GM18907 (cell line): ENCODE results near the gene RFX6.

Source experiments
- ATAC-seq: cut with Tn5 transposase; IDR thresholded peaks from one replicate; pipeline ENCODE4 v1.9.1; 2021; ENCODE audit warnings: mild to moderate bottlenecking, moderate library complexity; ENCODE audit not compliant: unreplicated experiment

The RFX6 gene

GRCh38 chr6:116894669-116895068 is 17.6 kb downstream of the RFX6 start:
- ATAC-seq, result no peak

DNA sequence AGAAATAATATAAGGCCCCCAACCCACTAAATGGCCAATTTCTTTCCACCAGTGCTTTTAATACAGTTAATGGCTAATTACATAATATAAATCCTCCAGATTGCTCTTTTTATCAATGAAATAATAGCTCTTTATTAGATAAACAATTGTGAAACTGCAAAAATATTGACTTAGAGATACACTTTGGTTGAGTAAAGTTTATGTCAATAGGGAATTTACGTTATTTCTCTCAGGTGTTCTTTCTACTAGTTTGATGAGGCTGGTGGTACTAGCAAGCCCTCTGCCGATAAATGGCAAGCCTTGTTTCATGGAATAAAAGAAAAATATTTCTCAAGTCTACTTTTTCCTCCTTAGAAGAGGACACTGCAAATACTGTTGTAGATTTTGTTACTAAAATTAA is 18.9 kb downstream of the RFX6 start:
- ATAC-seq, result no peak

- no peak for ATAC-seq
These were observed 25.6 kb downstream of the RFX6 start for GRCh38 chr6:116902634-116903033.

DNA sequence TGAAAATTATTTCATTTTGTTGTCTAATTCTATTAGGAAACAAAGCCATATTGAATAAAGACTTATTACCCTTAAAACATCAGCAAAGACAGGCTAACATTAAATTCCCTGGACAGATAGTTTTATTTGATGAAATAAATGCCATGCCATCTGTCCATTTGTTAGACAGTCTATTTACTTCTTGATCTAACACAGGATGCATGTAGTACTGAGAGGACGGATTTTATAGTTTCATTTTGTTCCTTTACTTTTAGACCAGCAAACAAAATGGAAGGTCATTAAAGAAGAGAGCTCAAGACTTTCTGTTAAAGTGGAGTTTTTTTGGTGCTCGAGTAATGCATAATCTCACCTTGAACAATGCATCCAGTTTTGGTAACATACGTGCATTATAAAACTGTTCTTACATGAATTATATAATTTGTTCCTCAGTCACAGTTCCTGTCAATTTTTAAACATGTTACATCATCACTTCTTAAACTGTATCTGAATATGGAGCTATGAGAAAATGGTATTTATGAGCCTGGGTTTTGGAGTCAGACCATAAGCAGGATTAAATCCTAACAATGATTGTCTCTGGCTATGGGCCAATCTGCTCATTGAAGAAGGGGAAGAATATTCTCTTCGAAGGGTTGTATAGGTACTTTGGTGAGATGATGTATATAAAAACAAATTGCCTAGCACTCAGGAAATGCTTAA is 46.0 kb downstream of the RFX6 start:
- ATAC-seq, result no peak

GRCh38 chr6:116924245-116924644 is 47.2 kb downstream of the RFX6 start:
- no peak for ATAC-seq

DNA sequence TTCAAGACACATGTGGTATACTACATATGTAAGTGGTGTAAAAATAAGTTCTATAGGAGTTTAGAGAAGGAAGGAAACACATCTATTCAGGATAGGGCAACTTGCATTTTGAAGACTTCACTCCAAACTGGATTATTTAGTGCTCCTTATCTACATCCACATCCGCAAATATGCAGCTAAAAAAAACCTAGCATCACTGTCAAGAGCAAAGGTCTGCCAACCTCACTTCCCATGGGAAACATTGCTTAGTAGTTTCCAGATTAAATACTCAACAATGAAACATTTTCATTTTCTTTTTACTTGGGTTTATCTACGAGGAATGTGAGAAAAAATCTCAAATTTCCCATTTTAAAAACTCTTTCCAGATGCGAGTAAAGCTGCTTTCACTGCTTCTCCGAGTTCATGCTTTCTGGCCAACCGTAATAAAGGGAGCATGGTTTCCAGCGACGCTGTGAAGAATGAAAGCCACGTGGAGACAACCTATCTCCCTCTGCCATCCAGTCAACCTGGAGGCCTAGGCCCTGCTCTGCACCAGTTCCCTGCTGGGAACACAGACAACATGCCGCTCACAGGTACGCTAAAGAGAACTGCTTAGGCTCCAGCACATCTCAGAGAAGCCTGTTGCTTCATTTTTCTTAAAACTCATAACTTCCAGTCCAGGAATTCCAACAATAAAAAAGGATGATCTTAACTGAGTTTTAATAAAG is 48.2 kb downstream of the RFX6 start:
- ATAC-seq, result no peak

DNA sequence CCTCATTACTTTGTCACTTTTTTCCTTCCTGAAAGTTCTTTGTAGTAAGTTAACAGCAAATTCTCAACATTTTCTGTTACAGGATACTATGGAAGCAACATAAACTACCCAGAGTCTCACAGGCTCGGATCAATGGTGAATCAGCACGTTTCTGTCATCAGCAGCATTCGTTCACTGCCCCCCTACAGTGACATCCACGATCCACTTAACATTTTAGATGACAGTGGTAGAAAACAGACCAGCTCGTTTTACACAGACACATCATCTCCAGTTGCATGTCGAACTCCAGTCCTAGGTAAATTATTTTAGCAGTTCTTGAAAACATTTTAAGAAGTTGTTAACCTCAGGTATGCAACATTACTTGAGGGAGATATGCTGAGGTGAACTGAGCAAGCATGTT is 51.6 kb downstream of the RFX6 start:
- ATAC-seq, result no peak

- ATAC-seq, result no peak
These were observed 52.8 kb downstream of the RFX6 start for GRCh38 chr6:116929825-116930224.

GRCh38 chr6:116931456-116931855 is 54.4 kb downstream of the RFX6 start:
- no peak for ATAC-seq

GRCh38 chr6:116932496-116932895 is 55.5 kb downstream of the RFX6 start:
- ATAC-seq, result no peak

GRCh38 chr6:116933485-116933884 is 56.4 kb downstream of the RFX6 start:
- no peak for ATAC-seq

- ATAC-seq, result no peak
These were observed 61.3 kb downstream of the RFX6 start for GRCh38 chr6:116938305-116938704.

- ATAC-seq, result no peak
These were observed 64.7 kb downstream of the RFX6 start for GRCh38 chr6:116941727-116942126.

DNA sequence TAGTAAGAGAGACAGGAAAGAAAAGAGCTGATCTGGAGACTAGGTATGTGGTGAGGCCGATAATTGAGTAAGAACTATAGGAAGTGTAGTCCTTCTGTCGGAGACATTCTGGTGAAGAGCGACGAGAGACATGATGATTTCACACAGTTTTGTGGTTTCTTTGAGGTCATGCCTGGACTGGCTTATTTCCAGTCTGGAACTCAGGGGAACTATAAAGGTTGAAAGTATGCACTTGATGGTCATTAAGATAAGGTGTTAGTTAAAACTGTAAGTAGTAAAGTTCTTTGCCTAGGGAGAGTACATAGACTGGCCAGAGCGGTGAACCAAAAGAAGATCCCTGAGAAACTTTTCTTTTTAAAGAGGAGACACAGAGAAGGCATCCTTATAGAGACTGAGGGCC is 68.8 kb downstream of the RFX6 start:
- ATAC-seq, result no peak

DNA sequence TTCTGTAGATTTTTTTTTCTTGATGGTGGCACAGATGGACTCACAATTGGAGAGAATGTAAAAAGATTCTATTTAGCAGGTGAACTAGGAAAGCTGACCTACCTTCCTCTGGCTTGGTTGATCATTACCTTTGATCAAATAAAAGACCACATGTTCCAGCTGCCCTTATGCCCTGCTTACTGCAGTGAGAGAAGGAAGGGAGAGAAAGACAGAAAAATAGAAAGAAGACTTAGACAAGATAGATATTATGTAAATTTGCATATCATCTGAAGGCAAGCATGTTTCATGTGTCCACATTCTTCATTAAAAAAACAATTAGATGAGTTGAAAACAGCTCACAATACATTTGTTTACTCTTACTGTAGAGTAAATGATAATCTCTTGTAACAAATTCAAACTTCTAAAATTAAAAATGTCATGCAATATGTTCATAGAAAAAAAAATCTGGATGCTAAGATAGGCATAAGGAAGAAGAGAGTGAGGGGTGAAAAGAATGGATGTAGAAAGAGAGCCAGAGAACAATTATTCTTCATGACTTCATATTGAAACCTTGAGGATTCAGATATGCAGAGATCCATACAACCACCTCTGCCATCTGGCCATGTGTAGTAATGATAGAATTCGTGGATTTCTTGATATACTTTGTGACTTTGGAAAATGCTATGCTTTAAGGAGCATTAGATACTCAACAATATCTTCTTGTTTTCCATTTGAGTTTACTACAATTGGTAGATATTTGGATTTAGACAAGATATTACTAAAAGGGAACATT is 71.7 kb downstream of the RFX6 start:
- ATAC-seq, result no peak

DNA sequence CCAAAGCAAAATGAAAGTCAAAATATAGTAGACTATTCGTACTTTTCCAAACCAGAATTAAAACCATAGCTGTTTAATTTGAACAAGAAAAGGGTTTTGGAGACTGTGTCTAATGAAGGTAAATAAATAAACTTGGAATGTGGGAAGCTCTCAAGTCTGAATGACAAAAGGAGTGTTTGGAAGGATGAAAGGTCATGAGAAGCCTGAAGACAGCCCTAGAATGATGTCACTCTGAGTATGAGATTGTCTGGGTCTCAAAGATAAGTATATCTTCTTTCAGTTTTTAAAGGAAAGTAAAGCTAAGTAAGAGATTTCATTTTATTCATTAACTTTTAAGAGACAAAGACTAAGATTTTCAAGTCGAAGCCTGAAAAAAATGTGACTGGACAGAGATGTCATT is 72.9 kb downstream of the RFX6 start:
- no peak for ATAC-seq

DNA sequence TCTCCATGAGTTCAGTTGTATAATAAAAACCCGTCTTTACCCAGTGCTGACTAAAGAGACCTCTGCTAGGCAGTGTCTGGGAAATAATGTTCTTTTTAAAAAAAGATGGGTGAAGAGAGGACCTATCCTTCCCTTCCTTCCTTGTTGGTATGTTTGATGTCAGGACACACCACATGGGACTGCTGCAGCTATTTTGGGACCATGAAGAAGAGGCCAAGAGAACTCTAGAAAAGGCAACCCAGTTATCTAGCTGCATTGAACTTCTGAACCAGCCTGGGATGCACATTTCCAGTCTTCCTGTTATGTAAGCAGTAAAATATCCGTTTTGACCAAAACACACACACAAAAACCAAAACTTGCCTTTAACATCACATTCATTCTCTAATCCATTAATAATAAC is 77.3 kb downstream of the RFX6 start:
- ATAC-seq, result no peak

DNA sequence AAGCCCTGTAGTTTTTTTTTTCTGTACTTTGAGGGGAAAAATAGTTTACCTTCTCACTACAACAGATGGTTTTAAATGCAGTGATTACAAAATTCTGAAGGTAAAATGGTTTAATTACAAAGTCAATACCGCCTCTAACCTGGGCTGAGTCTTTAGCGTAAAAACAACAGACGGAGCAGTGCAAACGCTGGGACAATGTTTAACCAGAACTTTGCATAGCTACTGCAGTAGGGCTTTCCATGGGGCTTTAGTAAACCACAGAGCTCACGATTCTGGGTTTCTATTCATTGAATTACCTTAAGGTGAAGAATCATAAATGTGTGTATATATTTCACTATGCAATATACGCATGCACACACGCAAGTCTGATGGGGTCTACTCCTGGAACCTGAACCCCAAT is 77.9 kb downstream of the RFX6 start:
- no peak for ATAC-seq

- ATAC-seq, result no peak
These were observed 78.7 kb downstream of the RFX6 start for GRCh38 chr6:116955773-116956172.

- ATAC-seq, result no peak
These were observed 86.9 kb downstream of the RFX6 start for GRCh38 chr6:116963972-116964371.

DNA sequence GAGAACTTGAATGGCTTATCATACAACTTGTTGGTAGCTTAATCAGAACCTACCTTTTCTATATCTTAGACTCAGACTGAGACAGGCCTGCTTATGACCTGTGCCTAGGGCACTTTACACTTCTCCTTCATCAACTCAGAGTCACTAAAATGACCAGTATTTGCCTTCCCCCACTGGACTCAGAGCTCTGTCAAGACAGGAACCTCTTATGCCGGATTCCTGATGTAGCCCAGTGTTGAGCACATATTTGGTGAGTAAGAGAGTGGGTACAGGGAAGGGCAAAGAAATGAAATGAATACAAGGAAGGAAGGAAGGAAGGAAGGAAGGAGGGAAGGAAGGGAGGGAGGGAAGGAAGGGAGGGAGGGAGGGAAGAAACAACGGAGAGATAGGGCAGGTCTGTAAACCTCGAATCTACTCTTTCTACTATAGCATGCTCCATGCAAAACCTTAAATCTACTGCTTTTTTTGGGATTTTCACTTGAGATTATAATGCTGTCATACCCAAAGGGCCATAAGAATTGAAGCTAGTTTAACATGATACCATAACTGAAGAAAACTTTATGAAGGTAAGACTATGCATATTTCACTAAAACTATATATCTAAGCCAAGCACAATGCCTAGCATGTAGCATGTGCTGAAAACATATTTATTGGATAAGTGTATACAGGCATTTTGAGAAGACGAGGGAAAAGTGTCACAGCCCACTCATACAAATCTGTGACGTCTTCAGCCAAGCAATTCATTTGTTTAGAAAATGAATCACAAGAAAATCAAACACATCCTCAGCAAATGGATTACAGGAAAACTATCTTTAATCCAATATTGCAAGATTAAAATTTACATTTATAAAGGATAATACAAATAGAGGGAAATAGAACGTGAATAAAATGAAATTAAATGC is 89.9 kb downstream of the RFX6 start:
- ATAC-seq, result no peak
